GM10248 (cell line): ENCODE data around the gene MTHFD2.
"Not testable (repeated sequence)": the region's sequence is repeated elsewhere in the genome, so short reads cannot be mapped to it uniquely, and the experiment has no call there.

Experiments
- CTCF ChIA-PET: fragments of 300-600 bp; sonication (Branson Sonifier 250); formaldehyde crosslinking; extraction: SDS; loops from one replicate; lab custom pipeline; 2021; ENCODE audit warnings: antibody characterized with exemption; lab: Yijun Ruan, JAX
- POLR2A ChIA-PET: fragments of 350-650 bp; sonication (Branson Sonifier 250); formaldehyde crosslinking; extraction: SDS; loops from one replicate; lab custom pipeline; 2020; ENCODE audit warnings: antibody characterized with exemption; lab: Yijun Ruan, JAX
- DNase-seq: peaks from one replicate; pipeline ENCODE4 v3.0.0; 2012; ENCODE audit errors: extremely low spot score
- TF ChIP-seq, protein P1 (sequence below): IDR thresholded peaks from 2 replicates; pipeline ENCODE4 v1.5.1; 2012; ENCODE audit warnings: mild to moderate bottlenecking, low read depth; ENCODE audit errors: extremely low read depth, missing control alignments, control extremely low read depth

The MTHFD2 gene

DNA sequence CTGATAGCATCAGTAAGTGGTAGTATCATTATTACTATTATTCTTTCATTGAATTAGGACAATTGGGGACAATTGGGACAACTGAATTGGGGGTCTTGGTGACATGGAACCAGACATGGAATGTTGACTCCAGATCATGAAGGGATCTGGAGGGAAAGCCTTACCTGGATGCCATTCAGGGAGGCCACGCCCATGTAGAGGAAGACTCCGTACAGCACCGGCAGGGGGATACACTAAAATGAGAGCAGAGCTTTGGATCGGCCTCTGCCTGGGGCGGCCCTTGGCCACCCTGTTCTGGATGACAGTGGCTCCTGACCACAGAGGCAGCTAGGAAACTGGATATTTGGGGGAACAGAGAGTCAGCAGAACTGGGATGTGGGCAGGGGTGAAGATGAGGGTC is 29.2 kb downstream of the MTHFD2 start:
- ChIA-PET POLR2A (no interaction called here), CTCF (interaction anchor here (2.9 to 3.6 kb wide), 2 partner anchors 12 to 22 kb away, joined by 8 to 11 read pairs; no protein-coding TSS in a partner anchor)
- TF ChIP-seq, protein P1, sequence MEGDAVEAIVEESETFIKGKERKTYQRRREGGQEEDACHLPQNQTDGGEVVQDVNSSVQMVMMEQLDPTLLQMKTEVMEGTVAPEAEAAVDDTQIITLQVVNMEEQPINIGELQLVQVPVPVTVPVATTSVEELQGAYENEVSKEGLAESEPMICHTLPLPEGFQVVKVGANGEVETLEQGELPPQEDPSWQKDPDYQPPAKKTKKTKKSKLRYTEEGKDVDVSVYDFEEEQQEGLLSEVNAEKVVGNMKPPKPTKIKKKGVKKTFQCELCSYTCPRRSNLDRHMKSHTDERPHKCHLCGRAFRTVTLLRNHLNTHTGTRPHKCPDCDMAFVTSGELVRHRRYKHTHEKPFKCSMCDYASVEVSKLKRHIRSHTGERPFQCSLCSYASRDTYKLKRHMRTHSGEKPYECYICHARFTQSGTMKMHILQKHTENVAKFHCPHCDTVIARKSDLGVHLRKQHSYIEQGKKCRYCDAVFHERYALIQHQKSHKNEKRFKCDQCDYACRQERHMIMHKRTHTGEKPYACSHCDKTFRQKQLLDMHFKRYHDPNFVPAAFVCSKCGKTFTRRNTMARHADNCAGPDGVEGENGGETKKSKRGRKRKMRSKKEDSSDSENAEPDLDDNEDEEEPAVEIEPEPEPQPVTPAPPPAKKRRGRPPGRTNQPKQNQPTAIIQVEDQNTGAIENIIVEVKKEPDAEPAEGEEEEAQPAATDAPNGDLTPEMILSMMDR: no peak
- DNase-seq: no peak

DNA sequence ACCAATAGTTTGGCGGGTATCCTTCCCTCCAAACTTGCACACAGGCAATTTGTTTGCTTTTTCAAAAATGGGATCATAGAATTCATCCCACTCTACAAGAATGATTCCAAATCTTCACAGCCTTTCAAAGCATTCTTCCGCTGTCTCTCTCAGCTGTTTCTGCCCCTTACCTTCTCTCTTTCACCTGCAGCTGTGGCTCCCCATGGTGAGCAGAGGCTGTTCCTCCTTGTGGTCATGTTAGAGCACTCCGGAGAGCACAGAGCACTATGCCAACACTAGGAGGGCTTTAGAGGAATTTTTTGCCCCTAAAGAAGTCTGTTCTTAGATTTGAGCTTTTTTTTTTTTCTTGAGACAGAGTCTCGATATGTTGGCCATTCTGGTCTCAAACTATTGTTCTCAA is 30.4 kb downstream of the MTHFD2 start:
- DNase-seq: no peak
- ChIA-PET CTCF (interaction anchor here (1.4 to 3.6 kb wide), 5 partner anchors 13 to 402 kb away, joined by 3 to 11 read pairs (median 3); no protein-coding TSS in a partner anchor), POLR2A (interaction anchor here (0.7 kb wide), 1 partner anchor 846 kb away, joined by 3 read pairs; no protein-coding TSS in a partner anchor)
- TF ChIP-seq, protein P1: no peak

DNA sequence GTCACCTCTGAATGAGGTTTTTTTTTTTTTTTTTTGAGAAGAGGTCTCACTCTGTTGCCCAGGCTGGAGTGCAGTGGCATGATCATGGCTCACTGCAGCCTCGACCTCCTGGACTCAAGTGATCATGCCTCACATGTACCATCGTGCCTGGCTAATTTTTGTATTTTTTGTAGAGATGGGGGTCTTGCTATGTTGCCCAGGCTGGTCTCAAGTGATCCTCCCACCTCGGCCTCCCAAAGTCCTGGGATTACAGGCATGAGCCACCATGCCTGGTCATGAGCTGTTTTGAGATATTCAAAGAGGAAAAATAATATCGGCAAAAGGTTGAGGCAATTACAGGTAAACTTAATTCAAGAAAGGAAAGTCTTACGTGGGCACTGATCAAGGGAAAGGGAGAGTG is 31.4 kb downstream of the MTHFD2 start:
- POLR2A ChIA-PET: not testable (repeated sequence)
- CTCF ChIA-PET: interaction anchor here (1.0 to 2.9 kb wide), 5 partner anchors 11 to 359 kb away, joined by 3 to 8 read pairs (median 3); no protein-coding TSS in a partner anchor

DNA sequence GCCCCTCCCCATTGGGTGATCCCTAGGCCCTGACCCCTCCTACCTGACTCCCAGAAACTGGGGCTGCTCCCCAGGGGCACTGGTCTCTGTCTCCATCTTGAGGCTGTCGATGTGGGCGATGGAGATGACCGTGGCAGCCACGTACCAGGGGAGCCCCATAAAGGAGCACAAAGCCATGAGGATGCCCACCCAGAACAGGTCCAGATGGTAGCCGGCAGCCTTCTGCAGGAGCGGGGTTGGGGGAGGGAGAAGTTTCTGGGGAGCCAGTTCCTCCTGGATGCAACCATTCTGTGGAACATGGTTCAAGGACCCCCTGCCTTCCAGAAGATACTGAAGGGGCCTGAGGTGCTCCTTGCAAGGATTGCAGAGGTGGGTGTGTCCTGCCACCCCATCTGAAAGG is 34.0 kb downstream of the MTHFD2 start:
- no peak for DNase-seq
- POLR2A ChIA-PET: no interaction called here
- CTCF ChIA-PET: no interaction called here
- TF ChIP-seq, protein P1: no peak

More for the DNA sequence above, 31.4 kb downstream of the MTHFD2 start:
- DNase-seq: not testable (repeated sequence)

DNA sequence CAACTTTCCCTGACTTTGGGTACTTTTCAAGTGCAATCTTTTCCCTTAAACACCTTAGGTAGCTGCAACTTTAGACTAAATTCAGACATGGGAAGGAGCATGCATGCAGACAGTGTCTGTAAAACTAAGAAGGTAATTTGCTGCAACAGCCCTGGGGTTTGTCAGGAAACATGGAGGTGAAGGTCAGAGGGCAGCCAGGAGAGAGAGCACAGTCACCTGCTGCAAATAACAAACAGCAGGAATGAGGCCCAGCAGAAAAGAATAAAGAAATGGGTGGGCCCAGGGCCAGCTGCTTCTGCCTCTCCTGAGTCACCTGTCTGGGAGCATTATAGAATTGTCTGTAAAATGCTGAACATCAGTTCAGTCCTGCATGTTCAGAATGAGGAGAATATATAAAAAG is 35.2 kb downstream of the MTHFD2 start:
- ChIA-PET CTCF (interaction anchor here (1.7 to 1.9 kb wide), 2 partner anchors 16 to 27 kb away, joined by 4 to 8 read pairs; no protein-coding TSS in a partner anchor), POLR2A (no interaction called here)
- DNase-seq: no peak
- TF ChIP-seq, protein P1: no peak

DNA sequence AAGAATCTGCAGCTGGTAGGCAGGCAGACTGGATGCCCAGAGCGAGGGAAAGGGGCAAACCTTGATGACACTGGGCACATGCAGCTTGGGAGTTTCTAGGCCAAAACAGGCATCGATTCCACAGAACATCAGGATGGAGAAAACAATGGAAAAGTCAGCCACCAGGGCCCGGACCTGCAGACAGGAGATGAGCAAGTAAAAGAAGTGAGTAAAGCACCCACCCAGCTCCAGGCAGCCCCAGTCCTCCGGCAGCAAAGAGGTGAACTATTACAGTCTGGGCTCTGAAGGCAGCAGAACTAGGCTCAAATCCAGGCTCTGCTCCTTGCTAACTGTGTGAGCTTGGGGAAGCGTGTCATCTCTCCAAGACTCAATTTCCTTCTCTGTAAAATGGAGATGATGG is 36.6 kb downstream of the MTHFD2 start:
- ChIA-PET POLR2A (no interaction called here), CTCF (interaction anchor here (1.2 to 1.9 kb wide), 4 partner anchors 12 to 26 kb away, joined by 3 to 8 read pairs (median 5); no protein-coding TSS in a partner anchor)
- TF ChIP-seq, protein P1: no peak
- DNase-seq: no peak

DNA sequence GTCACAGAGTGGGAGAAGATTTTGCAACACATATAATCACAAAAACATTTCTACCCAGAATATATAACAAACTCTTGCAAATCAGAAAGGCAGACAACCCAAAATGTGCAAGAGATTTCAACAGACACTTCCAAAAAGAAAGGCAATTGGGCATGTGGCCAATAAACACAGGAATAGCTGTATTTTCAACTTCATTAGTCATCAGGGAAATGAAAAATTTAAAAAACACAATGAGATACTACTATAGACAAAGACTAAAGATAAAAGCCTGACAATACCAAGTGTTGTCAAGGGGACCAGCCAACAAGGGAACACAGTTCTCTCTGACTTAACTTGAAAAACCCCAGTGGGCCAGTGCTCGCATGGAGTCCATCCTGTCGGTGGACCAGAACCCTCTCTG is 40.5 kb downstream of the MTHFD2 start:
- DNase-seq: no peak
- POLR2A ChIA-PET: no interaction called here
- TF ChIP-seq, protein P1: no peak
- CTCF ChIA-PET: interaction anchor here (0.9 to 4.9 kb wide), 2 partner anchors 11 to 97 kb away, joined by 6 to 50 read pairs; no protein-coding TSS in a partner anchor
